ENCODE data around the gene NFYB.
"Not testable (repeated sequence)": the region's sequence is repeated elsewhere in the genome, so short reads cannot be mapped to it uniquely, and the experiment has no call there.

DNA sequence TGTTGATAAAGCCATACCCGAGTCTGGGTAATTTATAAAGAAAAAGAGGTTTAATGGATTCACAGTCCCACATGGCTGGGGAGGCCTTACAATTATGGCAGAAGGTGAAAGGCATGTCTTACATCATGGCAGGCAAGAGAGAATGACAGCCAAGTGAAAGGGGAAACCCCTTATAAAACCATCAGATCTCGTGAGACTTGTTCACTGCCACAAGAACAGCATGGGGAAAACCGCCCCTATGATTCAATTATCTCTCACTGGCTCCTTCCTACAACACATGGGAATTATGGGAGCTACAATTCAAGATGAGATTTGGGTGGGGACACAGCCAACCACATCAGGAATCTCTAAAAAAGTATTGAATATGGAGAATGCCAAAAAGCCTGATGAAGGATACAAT is 25.0 kb upstream of the NFYB start:
- TF ChIP-seq, protein P1, sequence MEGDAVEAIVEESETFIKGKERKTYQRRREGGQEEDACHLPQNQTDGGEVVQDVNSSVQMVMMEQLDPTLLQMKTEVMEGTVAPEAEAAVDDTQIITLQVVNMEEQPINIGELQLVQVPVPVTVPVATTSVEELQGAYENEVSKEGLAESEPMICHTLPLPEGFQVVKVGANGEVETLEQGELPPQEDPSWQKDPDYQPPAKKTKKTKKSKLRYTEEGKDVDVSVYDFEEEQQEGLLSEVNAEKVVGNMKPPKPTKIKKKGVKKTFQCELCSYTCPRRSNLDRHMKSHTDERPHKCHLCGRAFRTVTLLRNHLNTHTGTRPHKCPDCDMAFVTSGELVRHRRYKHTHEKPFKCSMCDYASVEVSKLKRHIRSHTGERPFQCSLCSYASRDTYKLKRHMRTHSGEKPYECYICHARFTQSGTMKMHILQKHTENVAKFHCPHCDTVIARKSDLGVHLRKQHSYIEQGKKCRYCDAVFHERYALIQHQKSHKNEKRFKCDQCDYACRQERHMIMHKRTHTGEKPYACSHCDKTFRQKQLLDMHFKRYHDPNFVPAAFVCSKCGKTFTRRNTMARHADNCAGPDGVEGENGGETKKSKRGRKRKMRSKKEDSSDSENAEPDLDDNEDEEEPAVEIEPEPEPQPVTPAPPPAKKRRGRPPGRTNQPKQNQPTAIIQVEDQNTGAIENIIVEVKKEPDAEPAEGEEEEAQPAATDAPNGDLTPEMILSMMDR (IDR thresholded peaks at IDR 0.05) = not testable (repeated sequence)
- TF ChIP-seq POLR2A (IDR thresholded peaks at IDR 0.05) = not testable (repeated sequence)

Data from right lobe of liver (tissue), 4 donors.